Astrocyte of the cerebellum (primary cell): ENCODE results near the gene FNDC3A.
A peak's percentile ranks its signal among the peaks of the same experiment; 100 is the strongest.

ENCODE experiments used
- DNase-seq: peaks from one replicate; pipeline ENCODE4 v3.0.0-alpha.2; 2011; ENCODE audit warnings: low read depth
- H3K4me3 ChIP-seq: 2 replicates; pipeline ENCODE4 v1.5.1; 2011; ENCODE audit warnings: mild to moderate bottlenecking, low read depth, low read length, moderate library complexity
- in situ Hi-C: cut with HindIII; loops from 2 replicates; pipeline ENCODE4 v1.10.0; 2017; ENCODE audit warnings: low sequenced_read_pairs
- TF ChIP-seq, protein P1 (sequence below): IDR thresholded peaks from 2 replicates; pipeline ENCODE4 v1.5.1; 2012; ENCODE audit warnings: low read length, low read depth, moderate library complexity, mild to moderate bottlenecking; ENCODE audit errors: missing control alignments

FNDC3A gene

GRCh38 chr13:49220856-49221589 is 245.3 kb downstream of the FNDC3A start:
- in situ Hi-C loops = no loop called here
- TF ChIP-seq, protein P1, sequence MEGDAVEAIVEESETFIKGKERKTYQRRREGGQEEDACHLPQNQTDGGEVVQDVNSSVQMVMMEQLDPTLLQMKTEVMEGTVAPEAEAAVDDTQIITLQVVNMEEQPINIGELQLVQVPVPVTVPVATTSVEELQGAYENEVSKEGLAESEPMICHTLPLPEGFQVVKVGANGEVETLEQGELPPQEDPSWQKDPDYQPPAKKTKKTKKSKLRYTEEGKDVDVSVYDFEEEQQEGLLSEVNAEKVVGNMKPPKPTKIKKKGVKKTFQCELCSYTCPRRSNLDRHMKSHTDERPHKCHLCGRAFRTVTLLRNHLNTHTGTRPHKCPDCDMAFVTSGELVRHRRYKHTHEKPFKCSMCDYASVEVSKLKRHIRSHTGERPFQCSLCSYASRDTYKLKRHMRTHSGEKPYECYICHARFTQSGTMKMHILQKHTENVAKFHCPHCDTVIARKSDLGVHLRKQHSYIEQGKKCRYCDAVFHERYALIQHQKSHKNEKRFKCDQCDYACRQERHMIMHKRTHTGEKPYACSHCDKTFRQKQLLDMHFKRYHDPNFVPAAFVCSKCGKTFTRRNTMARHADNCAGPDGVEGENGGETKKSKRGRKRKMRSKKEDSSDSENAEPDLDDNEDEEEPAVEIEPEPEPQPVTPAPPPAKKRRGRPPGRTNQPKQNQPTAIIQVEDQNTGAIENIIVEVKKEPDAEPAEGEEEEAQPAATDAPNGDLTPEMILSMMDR = no peak
- peak overlapping the region; percentile 21 for H3K4me3 ChIP-seq
- DNase-seq = no peak

GRCh38 chr13:49221590-49221965 is 245.9 kb downstream of the FNDC3A start:
- in situ Hi-C loops = no loop called here
- no peak overlapping the region for H3K4me3 ChIP-seq
- TF ChIP-seq, protein P1 = no peak
- no peak for DNase-seq

DNA sequence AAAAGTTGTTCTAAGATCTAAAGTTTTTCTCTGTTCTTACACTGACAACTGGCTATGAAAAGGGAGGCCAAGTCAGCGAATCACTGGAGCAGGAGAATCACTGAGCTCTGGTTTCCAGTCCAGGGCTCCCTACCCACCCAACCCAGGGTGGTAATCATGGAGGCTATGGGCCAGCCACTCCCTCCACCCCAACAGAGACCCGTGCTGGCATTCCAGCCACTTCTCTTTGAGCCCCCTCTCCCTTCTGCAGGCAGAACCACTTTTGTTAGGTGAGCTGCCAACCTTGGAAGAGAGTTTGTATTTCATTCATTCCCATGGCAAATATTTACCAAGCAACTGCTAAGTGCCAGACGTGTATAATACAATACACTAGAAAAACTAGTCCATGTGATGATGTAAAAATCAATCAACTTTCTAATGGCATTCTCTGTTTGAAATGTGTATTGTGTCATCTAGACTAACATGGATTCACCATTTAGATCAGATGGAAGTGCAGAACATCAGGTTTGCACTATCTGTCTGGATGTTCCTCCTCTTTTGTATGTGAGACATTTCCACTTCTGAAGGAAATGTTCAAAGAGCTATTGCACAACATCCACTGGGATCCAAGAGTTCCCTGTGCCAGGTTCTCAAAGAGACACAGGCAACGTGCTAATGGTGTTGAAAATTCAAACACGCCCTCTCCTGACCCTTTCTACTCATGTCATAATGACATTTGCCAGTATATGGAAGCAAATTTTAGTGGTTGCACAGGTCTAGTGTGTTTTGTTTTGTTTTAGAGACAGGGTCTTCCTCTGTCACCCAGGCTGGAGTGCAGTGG is 249.7 kb downstream of the FNDC3A start:
- DNase-seq = no peak
- TF ChIP-seq, protein P1 = no peak
- H3K4me3 ChIP-seq = no peak overlapping the region
- in situ Hi-C loops = no loop called here

- no peak for DNase-seq
- in situ Hi-C loops = no loop called here
- no peak overlapping the region for H3K4me3 ChIP-seq
- TF ChIP-seq, protein P1 = no peak
These were observed 250.9 kb downstream of the FNDC3A start for GRCh38 chr13:49226613-49227012.

DNA sequence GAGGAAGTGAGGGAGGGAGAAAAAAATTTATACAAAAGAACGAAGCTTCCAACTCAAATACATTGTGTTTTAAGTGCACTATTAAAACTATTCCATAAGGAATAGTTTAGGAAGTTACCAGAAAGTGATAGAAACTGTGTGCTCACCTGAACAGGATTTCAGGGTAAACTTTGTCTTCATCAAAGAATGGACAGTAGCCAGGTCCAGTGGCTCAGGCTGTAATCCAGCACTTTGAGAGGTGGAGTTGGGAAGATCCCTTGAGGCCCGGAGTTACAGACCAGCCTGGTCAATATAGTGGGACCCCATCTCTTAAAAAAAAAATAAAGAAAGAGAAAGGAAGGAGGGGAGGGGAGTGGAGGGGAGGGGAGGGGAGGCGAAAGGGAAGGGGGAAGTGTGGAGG is 259.0 kb downstream of the FNDC3A start:
- H3K4me3 ChIP-seq = no peak overlapping the region
- DNase-seq = no peak
- in situ Hi-C loops = no loop called here
- TF ChIP-seq, protein P1 = no peak

DNA sequence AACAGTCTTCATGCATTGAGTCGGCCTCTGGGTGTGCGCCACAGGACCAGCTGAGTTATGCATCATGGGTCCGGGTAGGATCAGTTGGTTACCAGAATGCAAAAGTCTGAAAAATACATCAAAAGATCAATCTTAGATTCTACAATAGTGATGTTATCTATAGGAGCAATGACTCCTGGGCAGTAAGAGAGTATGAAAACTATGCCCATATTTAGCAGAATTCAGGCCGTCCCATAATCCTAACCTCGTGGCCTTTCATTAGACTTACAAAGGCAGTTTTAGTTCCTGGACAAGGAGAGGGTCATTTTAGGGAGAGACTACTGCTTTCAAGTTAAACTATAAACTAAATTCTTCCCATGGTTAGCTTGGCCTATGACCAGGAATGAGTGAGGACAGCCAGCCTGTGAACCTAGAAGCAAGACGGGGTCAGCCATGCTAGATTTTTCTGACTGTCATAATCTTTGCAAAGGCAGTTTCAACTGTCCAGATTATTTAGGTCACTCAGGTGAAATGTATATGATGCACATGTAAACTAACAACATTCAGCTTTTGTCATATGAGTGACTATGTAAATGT is 260.2 kb downstream of the FNDC3A start:
- in situ Hi-C loops = no loop called here
- no peak overlapping the region for H3K4me3 ChIP-seq
- no peak for DNase-seq
- TF ChIP-seq, protein P1 = no peak
